HepG2 (cell line): ENCODE measurements around the gene NT5DC4. TPM values are rescaled to one million over a fixed set of nuclear protein-coding genes. Genes with fewer than 3 reads are reported as not detected.

Experiments
- FOXA3 ChIP-seq: IDR thresholded peaks from 2 replicates; pipeline ENCODE4 v1.6.1; 2016; ENCODE audit warnings: missing genetic modification reagents, missing compliant biosample characterization
- ISL2 ChIP-seq: sonication (generic); formaldehyde crosslinking; IDR thresholded peaks from 2 replicates; pipeline ENCODE4 v1.5.0; 2020; ENCODE audit warnings: missing genetic modification reagents
- KMT2A ChIP-seq: sonication (generic); formaldehyde crosslinking; IDR thresholded peaks from 2 replicates; pipeline ENCODE4 v1.4.0; 2020; ENCODE audit warnings: missing genetic modification reagents
- LBX2 ChIP-seq: sonication (generic); formaldehyde crosslinking; IDR thresholded peaks from 2 replicates; pipeline ENCODE4 v1.5.0; 2020; ENCODE audit warnings: missing genetic modification reagents, mild to moderate bottlenecking, borderline replicate concordance
- MTA1 ChIP-seq: sonication (generic); formaldehyde crosslinking; IDR thresholded peaks from 2 replicates; pipeline ENCODE4 v1.4.0; 2020; ENCODE audit warnings: missing genetic modification reagents, mild to moderate bottlenecking, borderline replicate concordance
- MTA3 ChIP-seq: sonication (generic); formaldehyde crosslinking; IDR thresholded peaks from 2 replicates; pipeline ENCODE4 v1.4.0; 2020; ENCODE audit warnings: missing genetic modification reagents
- ZBTB26 ChIP-seq: IDR thresholded peaks from 2 replicates; pipeline ENCODE4 v1.6.1; 2016; ENCODE audit warnings: missing compliant biosample characterization, missing genetic modification reagents, borderline replicate concordance
- ZHX2 ChIP-seq, 2 experiments: sonication (generic) in 1 of 2; formaldehyde crosslinking in 1 of 2; IDR thresholded peaks; 2 replicates each; pipeline versions ENCODE4 v1.6.1 to v1.9.0; 2014 to 2022; ENCODE audit warnings: antibody characterized with exemption in 1 of 2, borderline replicate concordance in 1 of 2, inconsistent platforms in 1 of 2, low read depth in 1 of 2, missing genetic modification reagents in 1 of 2
- ZKSCAN8 ChIP-seq: IDR thresholded peaks from 2 replicates; pipeline ENCODE4 v1.6.1; 2016; ENCODE audit warnings: borderline replicate concordance, missing genetic modification reagents, missing compliant biosample characterization
- ZNF101 ChIP-seq: sonication (generic); formaldehyde crosslinking; IDR thresholded peaks from 2 replicates; pipeline ENCODE4 v1.4.0; 2020; ENCODE audit warnings: mild to moderate bottlenecking, low read depth, missing genetic modification reagents, borderline replicate concordance
- ZNF337 ChIP-seq: sonication (generic); formaldehyde crosslinking; IDR thresholded peaks from 2 replicates; pipeline ENCODE4 v1.5.1; 2020; ENCODE audit warnings: missing genetic modification reagents, low read depth, mild to moderate bottlenecking, borderline replicate concordance
- ZNF354B ChIP-seq: sonication (generic); formaldehyde crosslinking; IDR thresholded peaks from 2 replicates; pipeline ENCODE4 v1.8.0; 2022; ENCODE audit warnings: mild to moderate bottlenecking, missing genetic modification reagents
- ZNF460 ChIP-seq: sonication (generic); formaldehyde crosslinking; IDR thresholded peaks from 2 replicates; pipeline ENCODE4 v1.5.1; 2020; ENCODE audit warnings: missing genetic modification reagents, mild to moderate bottlenecking, borderline replicate concordance
- ZNF503 ChIP-seq: sonication (generic); formaldehyde crosslinking; IDR thresholded peaks from 2 replicates; pipeline ENCODE4 v1.4.0; 2020; ENCODE audit warnings: missing genetic modification reagents
- ZNF510 ChIP-seq: sonication (generic); formaldehyde crosslinking; IDR thresholded peaks from 2 replicates; pipeline ENCODE4 v1.4.0; 2020; ENCODE audit warnings: low read depth, mild to moderate bottlenecking, missing genetic modification reagents
- ZNF546 ChIP-seq: sonication (generic); formaldehyde crosslinking; conservative IDR thresholded peaks from 2 replicates; pipeline ENCODE4 v1.8.1; 2023; ENCODE audit warnings: mild to moderate bottlenecking, missing genetic modification reagents
- ZNF556 ChIP-seq: sonication (generic); formaldehyde crosslinking; IDR thresholded peaks from 2 replicates; pipeline ENCODE4 v1.4.0; 2020; ENCODE audit warnings: mild to moderate bottlenecking, missing genetic modification reagents, borderline replicate concordance
- ZNF576 ChIP-seq: sonication (generic); formaldehyde crosslinking; IDR thresholded peaks from 2 replicates; pipeline ENCODE4 v1.4.0; 2020; ENCODE audit warnings: mild to moderate bottlenecking, missing genetic modification reagents
- ZNF670 ChIP-seq: sonication (generic); formaldehyde crosslinking; IDR thresholded peaks from 2 replicates; pipeline ENCODE4 v1.8.0; 2022; ENCODE audit warnings: mild to moderate bottlenecking, missing genetic modification reagents, borderline replicate concordance
- ZNF737 ChIP-seq: sonication (generic); formaldehyde crosslinking; IDR thresholded peaks from 2 replicates; pipeline ENCODE4 v1.5.0; 2020; ENCODE audit warnings: missing genetic modification reagents, mild to moderate bottlenecking, borderline replicate concordance
- ZSCAN30 ChIP-seq: sonication (generic); formaldehyde crosslinking; IDR thresholded peaks from 2 replicates; pipeline ENCODE4 v1.5.0; 2020; ENCODE audit warnings: mild to moderate bottlenecking, missing genetic modification reagents
- polyA plus RNA-seq, 8 experiments: library from polyadenylated mRNA; depleted of rRNA in 3 of 8; stranded (reverse) in 7 of 8; unstranded in 1 of 8; fragments of >200 nt; fragmentation: Illumina TruSeq in 4 of 8; extraction: Trizol in 4 of 8; gene quantifications; 2 replicates each; pipeline versions ENCODE4 v1.2.1 to v1.2.3, GENCODE V29; 2011 to 2016; ENCODE audit warnings: low read depth in 4 of 8, missing spikeins in 1 of 8, mixed read lengths in 1 of 8; ENCODE audit not compliant: insufficient read depth in 1 of 8
- total RNA-seq, 5 experiments: library from RNA; depleted of rRNA; stranded (reverse); fragments of >200 nt; fragmentation: Illumina TruSeq; extraction: Trizol; gene quantifications; 2 replicates each; pipeline ENCODE4 v1.2.3, GENCODE V29; 2016; ENCODE audit warnings: low read depth in 1 of 5

Gene NT5DC4
- total and polyA plus RNA-seq, 2 of the 13 experiments (the other 11 are each of a cell fraction or from before 2014, with no cell fraction given), result 0.04 to 4.2 TPM

- TF ChIP-seq ZNF576 (CRISPR knock-in tag) (no peak), ZNF337 (CRISPR knock-in tag) (no peak), ZKSCAN8 (CRISPR knock-in tag) (no peak), ZNF670 (CRISPR knock-in tag) (no peak), ZNF503 (CRISPR knock-in tag) (no peak), MTA1 (CRISPR knock-in tag) (peak; percentile 52; the same call in 1 of the 2 replicates), MTA3 (CRISPR knock-in tag) (no peak), ISL2 (CRISPR knock-in tag) (no peak), ZNF460 (CRISPR knock-in tag) (no peak), ZNF546 (CRISPR knock-in tag) (no peak), FOXA3 (peak; percentile 85), ZBTB26 (CRISPR knock-in tag) (peak; percentile 78), ZNF737 (CRISPR knock-in tag) (no peak), ZSCAN30 (CRISPR knock-in tag) (no peak), KMT2A (no peak), ZHX2 (IDR thresholded peaks at IDR 0.05; ENCODE audit: low read depth) (no peak), ZHX2 (CRISPR knock-in tag; IDR thresholded peaks at IDR 0.05; ENCODE audit: borderline replicate concordance) (no peak), ZNF556 (CRISPR knock-in tag) (no peak; the same call in 1 of the 2 replicates), ZNF354B (CRISPR knock-in tag) (no peak), LBX2 (CRISPR knock-in tag) (no peak), ZNF510 (CRISPR knock-in tag) (no peak), ZNF101 (no peak)
These were observed 28.3 kb upstream of the NT5DC4 start (continued) for GRCh38 chr2:112692495-112692911.
